Nephron (organoid): ENCODE results near the gene CPXM1.

Source experiments
- H3K27ac Mint-ChIP-seq, 3 experiments: 2 replicates each; pipeline ENCODE4 v1.8.0; 2020; ENCODE audit warnings: mixed read lengths in 3 of 3, mild to moderate bottlenecking in 2 of 3, moderate library complexity in 1 of 3
- H3K27me3 Mint-ChIP-seq: 2 replicates; pipeline ENCODE4 v1.8.0; 2021; ENCODE audit warnings: low read depth, mild to moderate bottlenecking, moderate library complexity, mixed read lengths
- H3K36me3 Mint-ChIP-seq: 2 replicates; pipeline ENCODE4 v1.8.0; 2020; ENCODE audit warnings: low read depth, mixed read lengths
- H3K4me1 Mint-ChIP-seq: 2 replicates; pipeline ENCODE4 v1.8.0; 2020; ENCODE audit warnings: mixed read lengths
- H3K4me3 Mint-ChIP-seq, 3 experiments: 2 replicates each; pipeline ENCODE4 v1.8.0; 2020; ENCODE audit warnings: mild to moderate bottlenecking in 3 of 3, mixed read lengths in 3 of 3, moderate library complexity in 2 of 3
- H3K9me3 Mint-ChIP-seq: 2 replicates; pipeline ENCODE4 v1.8.0; 2020; ENCODE audit warnings: mixed read lengths
- TF ChIP-seq, protein P1 (sequence below), 3 experiments: fragments of 200-600 bp; sonication (generic); IDR thresholded peaks; one replicate each; pipeline ENCODE4 v1.5.0; 2021; ENCODE audit warnings: antibody characterized with exemption in 3 of 3; ENCODE audit not compliant: unreplicated experiment in 3 of 3

Gene CPXM1

DNA sequence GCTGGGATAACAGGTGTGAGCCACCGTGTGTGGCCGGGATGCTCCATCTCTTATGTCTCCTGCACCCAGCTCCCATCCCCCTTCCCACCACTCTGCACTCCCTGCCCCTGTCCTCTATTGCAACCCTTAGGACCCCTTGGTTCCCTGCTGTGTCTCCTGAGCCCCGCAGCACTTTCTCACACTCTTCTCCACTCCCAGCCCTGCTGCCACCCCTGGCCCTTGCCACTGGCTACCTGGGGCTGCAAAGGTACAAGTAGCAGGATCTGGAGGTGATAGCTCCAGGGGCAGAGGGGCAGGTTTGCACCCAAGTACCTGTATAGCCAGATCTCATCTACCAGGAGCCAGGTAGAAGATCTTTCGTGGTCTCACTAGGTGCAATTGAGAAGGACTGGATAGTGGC is 6.6 kb upstream of the CPXM1 start:
- Mint-ChIP-seq H3K9me3 (peaks cover 16% of the 10 kb centered on the region), H3K4me3 (peak overlapping the region in 1 of 3 experiments; percentile 11), H3K36me3 (peaks cover 7% of the 10 kb centered on the region), H3K27me3 (peaks cover 56% of the 10 kb centered on the region), H3K4me1 (peaks cover 14% of the 10 kb centered on the region), H3K27ac (peak overlapping the region in 2 of 3 experiments; percentile 35 to 87)
- TF ChIP-seq, protein P1, sequence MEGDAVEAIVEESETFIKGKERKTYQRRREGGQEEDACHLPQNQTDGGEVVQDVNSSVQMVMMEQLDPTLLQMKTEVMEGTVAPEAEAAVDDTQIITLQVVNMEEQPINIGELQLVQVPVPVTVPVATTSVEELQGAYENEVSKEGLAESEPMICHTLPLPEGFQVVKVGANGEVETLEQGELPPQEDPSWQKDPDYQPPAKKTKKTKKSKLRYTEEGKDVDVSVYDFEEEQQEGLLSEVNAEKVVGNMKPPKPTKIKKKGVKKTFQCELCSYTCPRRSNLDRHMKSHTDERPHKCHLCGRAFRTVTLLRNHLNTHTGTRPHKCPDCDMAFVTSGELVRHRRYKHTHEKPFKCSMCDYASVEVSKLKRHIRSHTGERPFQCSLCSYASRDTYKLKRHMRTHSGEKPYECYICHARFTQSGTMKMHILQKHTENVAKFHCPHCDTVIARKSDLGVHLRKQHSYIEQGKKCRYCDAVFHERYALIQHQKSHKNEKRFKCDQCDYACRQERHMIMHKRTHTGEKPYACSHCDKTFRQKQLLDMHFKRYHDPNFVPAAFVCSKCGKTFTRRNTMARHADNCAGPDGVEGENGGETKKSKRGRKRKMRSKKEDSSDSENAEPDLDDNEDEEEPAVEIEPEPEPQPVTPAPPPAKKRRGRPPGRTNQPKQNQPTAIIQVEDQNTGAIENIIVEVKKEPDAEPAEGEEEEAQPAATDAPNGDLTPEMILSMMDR (IDR thresholded peaks at IDR 0.05; ENCODE audit: unreplicated experiment in 3 of 3): no peak

DNA sequence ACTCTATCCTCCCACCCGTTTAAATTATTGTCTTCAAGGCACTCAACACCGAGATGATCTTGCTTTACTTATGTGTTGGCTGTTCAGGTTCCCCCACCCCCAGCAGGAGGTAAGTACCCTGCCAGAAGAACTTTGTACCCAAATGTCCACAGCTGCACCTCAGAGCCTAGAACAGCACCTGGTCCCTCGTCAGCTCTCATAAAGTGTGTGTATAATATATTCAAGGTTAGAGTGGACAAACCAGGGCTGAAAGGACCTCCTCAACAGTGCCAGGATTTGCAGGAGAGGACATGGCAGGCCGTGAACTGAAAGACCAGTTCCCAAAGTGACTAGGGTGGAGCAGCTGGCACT is 5.9 kb upstream of the CPXM1 start:
- H3K4me1 Mint-ChIP-seq: peaks cover 17% of the 10 kb centered on the region
- peak overlapping the region; percentile 69 to 95 (median 77) for H3K27ac Mint-ChIP-seq
- peaks cover 61% of the 10 kb centered on the region for H3K27me3 Mint-ChIP-seq
- TF ChIP-seq, protein P1 (IDR thresholded peaks at IDR 0.05; ENCODE audit: unreplicated experiment in 3 of 3): no peak
- H3K4me3 Mint-ChIP-seq: peak overlapping the region; percentile 0 to 9 (median 8)
- peaks cover 10% of the 10 kb centered on the region for H3K9me3 Mint-ChIP-seq
- H3K36me3 Mint-ChIP-seq: peaks cover 5% of the 10 kb centered on the region

- peak overlapping the region; percentile 69 to 95 (median 77) for H3K27ac Mint-ChIP-seq
- H3K9me3 Mint-ChIP-seq: peaks cover 5% of the 10 kb centered on the region
- peaks cover under 1% of the 10 kb centered on the region for H3K36me3 Mint-ChIP-seq
- TF ChIP-seq, protein P1 (IDR thresholded peaks at IDR 0.05; ENCODE audit: unreplicated experiment in 3 of 3): no peak
- peaks cover 62% of the 10 kb centered on the region for H3K27me3 Mint-ChIP-seq
- H3K4me1 Mint-ChIP-seq: peaks cover 22% of the 10 kb centered on the region
- peak overlapping the region; percentile 0 to 9 (median 8) for H3K4me3 Mint-ChIP-seq
Measured at GRCh38 chr20:2805689-2806350, 5.4 kb upstream of the CPXM1 start.

DNA sequence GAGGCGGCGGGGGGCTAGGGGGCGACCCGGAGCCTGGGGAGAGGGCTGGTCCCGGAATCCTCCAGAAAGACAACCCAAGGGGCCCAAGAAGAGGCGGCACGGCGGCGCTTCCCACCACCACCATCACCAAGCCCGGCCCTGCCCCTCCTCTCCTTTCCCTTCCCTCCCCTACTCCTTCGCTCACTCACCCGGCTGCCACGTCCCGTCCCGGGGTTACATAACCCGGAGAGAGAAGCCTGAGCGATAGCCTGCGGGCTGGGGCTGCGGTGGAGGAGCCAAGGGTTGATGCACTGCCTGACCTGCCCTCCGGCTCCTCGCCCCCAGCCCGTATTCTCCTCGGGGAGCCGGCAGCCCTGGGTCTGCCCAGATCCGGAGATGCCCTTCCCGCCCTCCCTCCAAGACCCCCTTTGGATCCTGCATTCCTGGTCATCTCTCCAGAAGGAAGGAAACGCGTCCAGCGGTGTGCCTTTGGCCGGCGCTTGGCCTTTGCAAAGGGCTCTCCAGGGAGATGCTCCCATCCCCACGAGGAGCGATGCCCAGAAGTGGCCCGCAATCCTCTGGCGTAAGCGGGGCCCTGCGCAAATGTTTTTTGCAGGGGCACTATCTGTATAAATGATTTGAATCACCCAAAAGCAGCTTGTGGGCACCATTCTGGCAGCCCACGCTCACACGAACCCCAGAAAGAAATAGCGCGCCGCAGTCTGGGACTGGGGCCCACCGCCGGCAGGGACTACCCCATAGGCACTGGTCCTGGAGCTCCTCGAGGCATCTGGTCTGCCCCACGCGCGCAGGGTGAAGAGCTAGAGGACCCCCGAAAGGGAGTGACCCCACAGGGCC is 4.6 kb upstream of the CPXM1 start:
- peak overlapping the region in 2 of 3 experiments; percentile 11 to 54 for H3K4me3 Mint-ChIP-seq
- H3K27me3 Mint-ChIP-seq: peaks cover 61% of the 10 kb centered on the region
- H3K4me1 Mint-ChIP-seq: peaks cover 25% of the 10 kb centered on the region
- no peaks in the 10 kb centered on the region for H3K36me3 Mint-ChIP-seq
- TF ChIP-seq, protein P1 (IDR thresholded peaks at IDR 0.05; ENCODE audit: unreplicated experiment in 3 of 3): no peak
- peaks cover 4% of the 10 kb centered on the region for H3K9me3 Mint-ChIP-seq
- H3K27ac Mint-ChIP-seq: peak overlapping the region in 1 of 3 experiments; percentile 75

GRCh38 chr20:2804041-2804828 is 3.8 kb upstream of the CPXM1 start:
- TF ChIP-seq, protein P1 (IDR thresholded peaks at IDR 0.05; ENCODE audit: unreplicated experiment in 3 of 3): no peak
- H3K4me1 Mint-ChIP-seq: peaks cover 32% of the 10 kb centered on the region
- H3K9me3 Mint-ChIP-seq: peaks cover 4% of the 10 kb centered on the region
- H3K27ac Mint-ChIP-seq: peak overlapping the region; percentile 30 to 75 (median 67)
- peaks cover under 1% of the 10 kb centered on the region for H3K36me3 Mint-ChIP-seq
- peaks cover 61% of the 10 kb centered on the region for H3K27me3 Mint-ChIP-seq
- peak overlapping the region; percentile 41 to 53 (median 45) for H3K4me3 Mint-ChIP-seq
